GM21737 (cell line): ENCODE results near the gene GNE.

ENCODE experiments used
- ATAC-seq: cut with Tn5 transposase; IDR thresholded peaks from one replicate; pipeline ENCODE4 v1.9.1; 2021; ENCODE audit warnings: mild to moderate bottlenecking, moderate library complexity; ENCODE audit not compliant: unreplicated experiment

Gene GNE

DNA sequence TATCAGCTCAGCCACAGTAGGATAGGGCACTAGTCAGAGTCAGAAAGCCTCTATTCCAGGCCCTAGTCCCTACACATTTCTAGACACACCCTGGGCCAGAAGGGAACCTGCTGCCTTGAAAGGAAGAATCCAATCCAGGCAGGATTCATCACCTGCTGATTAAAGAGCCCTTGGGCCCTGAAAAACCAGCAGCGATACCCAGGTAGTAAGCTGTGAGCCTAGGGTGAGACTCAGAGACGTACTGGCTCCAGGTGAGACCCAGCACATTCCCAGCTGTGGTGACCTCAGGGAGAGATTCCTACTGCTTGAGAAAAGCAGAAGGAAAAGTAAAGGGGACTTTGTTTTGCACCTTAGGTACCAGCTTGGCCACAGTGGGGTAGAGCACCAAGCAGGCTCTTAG lies 84.4 kb downstream of the GNE start:
- no peak for ATAC-seq

GRCh38 chr9:36170531-36170930 lies 87.7 kb downstream of the GNE start:
- ATAC-seq: no peak

DNA sequence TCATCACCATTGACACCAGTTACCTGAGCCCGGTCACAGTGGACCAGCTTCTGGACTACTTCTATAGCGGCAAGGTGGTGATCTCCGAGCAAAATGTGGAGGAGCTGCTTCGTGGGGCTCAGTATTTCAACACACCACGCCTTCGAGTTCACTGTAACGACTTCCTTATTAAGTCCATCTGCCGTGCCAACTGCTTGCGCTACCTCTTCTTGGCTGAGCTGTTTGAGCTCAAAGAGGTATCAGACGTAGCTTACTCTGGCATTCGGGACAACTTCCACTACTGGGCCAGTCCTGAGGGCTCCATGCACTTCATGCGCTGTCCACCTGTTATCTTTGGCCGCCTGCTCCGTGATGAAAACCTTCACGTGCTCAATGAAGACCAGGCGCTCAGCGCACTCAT lies 88.5 kb downstream of the GNE start:
- ATAC-seq: no peak

DNA sequence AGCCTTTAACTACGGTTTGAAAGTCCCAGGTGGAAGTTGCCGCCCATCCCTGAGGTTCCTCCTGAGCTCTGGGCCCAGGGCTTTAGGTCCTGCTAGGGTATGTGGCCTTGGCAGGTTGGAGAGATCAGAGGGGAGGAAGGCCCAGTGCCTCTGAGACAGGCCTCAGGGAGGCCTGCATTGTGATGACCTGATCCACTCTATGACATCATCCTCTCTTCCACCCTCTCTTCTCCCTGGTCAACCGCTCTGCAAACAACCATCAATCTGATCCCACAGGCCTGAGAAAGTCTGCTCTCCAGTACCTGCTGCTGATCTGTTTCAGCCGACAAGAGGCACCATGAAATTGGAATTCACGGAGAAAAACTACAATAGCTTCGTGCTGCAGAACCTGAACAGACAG lies 89.1 kb downstream of the GNE start, which contains the start of gene CCIN:
Gene CCIN (plus strand): TSS at position 223 of the 400 bp plus-strand sequence. CDS start 115 bp downstream, at position 338.
- ATAC-seq: no peak

GRCh38 chr9:36166168-36166927 lies 91.9 kb downstream of the GNE start:
- peak; percentile 98 for ATAC-seq

DNA sequence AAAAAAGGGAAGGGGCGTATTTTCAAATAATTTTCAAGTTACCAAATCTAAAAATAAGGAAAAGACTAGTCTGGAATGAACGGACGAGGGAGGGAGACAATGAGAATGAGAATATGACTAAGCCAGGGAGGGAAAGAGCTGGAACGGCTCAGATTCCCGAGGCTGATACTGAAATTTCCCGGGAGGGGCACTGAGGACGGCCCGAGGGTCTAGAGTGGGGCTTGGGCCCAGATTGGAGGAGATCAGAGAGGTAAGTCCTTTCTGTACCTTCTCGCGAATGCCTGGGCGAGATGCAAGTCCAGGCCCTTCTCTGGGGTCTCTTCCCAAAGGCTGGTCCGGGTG lies 92.5 kb downstream of the GNE start:
- no peak for ATAC-seq

- ATAC-seq: no peak
Observed at GRCh38 chr9:36164989-36165388, 93.3 kb downstream of the GNE start.
